Astrocyte (in vitro differentiated cells and primary cell): ENCODE measurements around the gene VWA2. TPM values are rescaled to one million over a fixed set of nuclear protein-coding genes. Genes with fewer than 3 reads are reported as not detected.

ENCODE experiments used
- DNase-seq: peaks from one replicate; pipeline ENCODE4 v3.0.0-alpha.2; 2010; ENCODE audit warnings: low read depth
- FAIRE-seq: peaks from 2 replicates; lab custom pipeline; 2011; peaks lifted over from hg19 to GRCh38; lab: Jason Lieb, UNC
- H2AFZ ChIP-seq: 2 replicates; pipeline ENCODE4 v1.6.0; 2012; ENCODE audit warnings: low read depth, low read length, inconsistent platforms
- H3K27ac ChIP-seq: 2 replicates; pipeline ENCODE4 v1.5.1; 2011; ENCODE audit warnings: low read depth, low read length, inconsistent platforms
- H3K27me3 ChIP-seq: 2 replicates; pipeline ENCODE4 v1.6.0; 2011; ENCODE audit warnings: low read length, inconsistent platforms; ENCODE audit not compliant: insufficient read depth
- H3K36me3 ChIP-seq: 2 replicates; pipeline ENCODE4 v1.5.1; 2011; ENCODE audit warnings: low read length, inconsistent platforms; ENCODE audit not compliant: insufficient read depth
- H3K4me1 ChIP-seq: 2 replicates; pipeline ENCODE4 v1.5.1; 2011; ENCODE audit warnings: low read length, inconsistent platforms; ENCODE audit not compliant: insufficient read depth
- H3K4me2 ChIP-seq: 2 replicates; pipeline ENCODE4 v1.6.0; 2012; ENCODE audit warnings: low read length, inconsistent platforms
- H3K4me3 ChIP-seq: 2 replicates; pipeline ENCODE4 v1.5.1; 2011; ENCODE audit warnings: low read depth, mild to moderate bottlenecking, low read length, inconsistent platforms; ENCODE audit not compliant: insufficient read depth
- H3K79me2 ChIP-seq: 2 replicates; pipeline ENCODE4 v1.6.0; 2012; ENCODE audit warnings: mild to moderate bottlenecking, low read length, inconsistent platforms; ENCODE audit not compliant: insufficient read depth
- H3K9ac ChIP-seq: 2 replicates; pipeline ENCODE4 v1.6.0; 2012; ENCODE audit warnings: mild to moderate bottlenecking, low read length, inconsistent platforms
- H3K9me3 ChIP-seq: 2 replicates; pipeline ENCODE4 v1.5.1; 2012; ENCODE audit warnings: low read depth, mild to moderate bottlenecking, low read length, inconsistent platforms; ENCODE audit not compliant: insufficient read depth
- H4K20me1 ChIP-seq: 2 replicates; pipeline ENCODE4 v1.6.0; 2012; ENCODE audit warnings: low read length, inconsistent platforms; ENCODE audit not compliant: insufficient read depth
- H3K27ac Mint-ChIP-seq: one replicate; pipeline ENCODE4 v1.8.0; 2021; ENCODE audit warnings: mild to moderate bottlenecking, mixed read lengths; ENCODE audit not compliant: unreplicated experiment
- H3K27me3 Mint-ChIP-seq: one replicate; pipeline ENCODE4 v1.8.0; 2021; ENCODE audit warnings: low read depth, mixed read lengths; ENCODE audit not compliant: unreplicated experiment
- H3K36me3 Mint-ChIP-seq: one replicate; pipeline ENCODE4 v1.8.0; 2021; ENCODE audit warnings: low read depth, mixed read lengths; ENCODE audit not compliant: unreplicated experiment
- H3K4me1 Mint-ChIP-seq: one replicate; pipeline ENCODE4 v1.8.0; 2021; ENCODE audit warnings: low read depth, mixed read lengths; ENCODE audit not compliant: unreplicated experiment
- H3K4me3 Mint-ChIP-seq: one replicate; pipeline ENCODE4 v1.8.0; 2021; ENCODE audit warnings: mild to moderate bottlenecking, moderate library complexity, mixed read lengths; ENCODE audit not compliant: unreplicated experiment
- H3K9me3 Mint-ChIP-seq: one replicate; pipeline ENCODE4 v1.8.0; 2021; ENCODE audit warnings: mild to moderate bottlenecking, mixed read lengths; ENCODE audit not compliant: unreplicated experiment
- CTCF ChIP-seq: IDR thresholded peaks from 2 replicates; pipeline ENCODE4 v1.5.1; 2011; ENCODE audit warnings: low read depth, mild to moderate bottlenecking, inconsistent platforms, low read length, moderate library complexity; ENCODE audit not compliant: insufficient read depth
- EZH2 ChIP-seq: IDR thresholded peaks from 2 replicates; pipeline ENCODE4 v1.6.1; 2012; ENCODE audit warnings: mild to moderate bottlenecking, low read length, inconsistent platforms; ENCODE audit not compliant: insufficient read depth
- total RNA-seq: library from RNA; stranded (reverse); gene quantifications from 2 replicates; pipeline ENCODE4 v1.2.1, GENCODE V29; 2021

Gene VWA2
- total RNA-seq, 1 donor from 2014 or later: 0.25 TPM

GRCh38 chr10:114301951-114302710, 63.1 kb downstream of the VWA2 start:
- Histone ChIP-seq H3K27ac (no peak overlapping the region), H3K4me1 (peaks cover 19% of the 10 kb centered on the region), H3K27me3 (no peaks in the 10 kb centered on the region), H3K9me3 (no peaks in the 10 kb centered on the region), H3K4me2 (no peak overlapping the region), H3K4me3 (no peak overlapping the region), H4K20me1 (no peaks in the 10 kb centered on the region), H3K79me2 (no peaks in the 10 kb centered on the region), H3K36me3 (no peaks in the 10 kb centered on the region), H2AFZ (no peak overlapping the region), H3K9ac (no peak overlapping the region)
- no peak for TF ChIP-seq EZH2
- TF ChIP-seq CTCF: no peak
- Mint-ChIP-seq H3K9me3 (peaks cover 10% of the 10 kb centered on the region), H3K27ac (no peak overlapping the region), H3K4me3 (no peak overlapping the region), H3K27me3 (no peaks in the 10 kb centered on the region), H3K4me1 (peaks cover 20% of the 10 kb centered on the region), H3K36me3 (peaks cover 38% of the 10 kb centered on the region)
- no peak for FAIRE-seq
- no peak for DNase-seq

- H3K27me3 ChIP-seq: no peaks in the 10 kb centered on the region
- no peak for TF ChIP-seq EZH2
- TF ChIP-seq CTCF: no peak
- no peaks in the 10 kb centered on the region for H4K20me1 ChIP-seq
- FAIRE-seq (no peak), DNase-seq (no peak)
- no peaks in the 10 kb centered on the region for H3K9me3 ChIP-seq
- Mint-ChIP-seq H3K4me1 (peaks cover 31% of the 10 kb centered on the region), H3K27ac (peak overlapping the region; percentile 68), H3K27me3 (no peaks in the 10 kb centered on the region), H3K9me3 (peaks cover 5% of the 10 kb centered on the region), H3K4me3 (peak overlapping the region; percentile 66), H3K36me3 (peaks cover 34% of the 10 kb centered on the region)
- peak overlapping the region; percentile 36 for H2AFZ ChIP-seq
- H3K36me3 ChIP-seq: no peaks in the 10 kb centered on the region
- H3K4me3 ChIP-seq: no peak overlapping the region
- peak overlapping the region; percentile 32 for H3K27ac ChIP-seq
- H3K9ac ChIP-seq: peak overlapping the region; percentile 58
- peaks cover 29% of the 10 kb centered on the region for H3K4me1 ChIP-seq
- H3K79me2 ChIP-seq: no peaks in the 10 kb centered on the region
- peak overlapping the region; percentile 82 for H3K4me2 ChIP-seq
Measured at GRCh38 chr10:114303556-114303955, 64.5 kb downstream of the VWA2 start.

GRCh38 chr10:114304017-114304570, 65.0 kb downstream of the VWA2 start:
- no peaks in the 10 kb centered on the region for H3K36me3 ChIP-seq
- H3K4me3 ChIP-seq: peak overlapping the region; percentile 45
- H3K9me3 ChIP-seq: no peaks in the 10 kb centered on the region
- Mint-ChIP-seq H3K4me1 (peaks cover 37% of the 10 kb centered on the region), H3K27me3 (no peaks in the 10 kb centered on the region), H3K4me3 (peak overlapping the region; percentile 74), H3K36me3 (peaks cover 31% of the 10 kb centered on the region), H3K27ac (peak overlapping the region; percentile 88), H3K9me3 (peaks cover 5% of the 10 kb centered on the region)
- no peak for TF ChIP-seq EZH2
- peak; percentile 88 for TF ChIP-seq CTCF
- FAIRE-seq (peak; percentile 96), DNase-seq (peak; percentile 94)
- no peaks in the 10 kb centered on the region for H4K20me1 ChIP-seq
- peak overlapping the region; percentile 62 for H2AFZ ChIP-seq
- no peaks in the 10 kb centered on the region for H3K79me2 ChIP-seq
- no peaks in the 10 kb centered on the region for H3K27me3 ChIP-seq
- peak overlapping the region; percentile 32 for H3K27ac ChIP-seq
- peak overlapping the region; percentile 58 for H3K9ac ChIP-seq
- peak overlapping the region; percentile 82 for H3K4me2 ChIP-seq
- H3K4me1 ChIP-seq: peaks cover 34% of the 10 kb centered on the region
